HepG2 (cell line): Measurements from ENCODE around the gene COG8. TPM values are rescaled to one million over a fixed set of nuclear protein-coding genes. Genes with fewer than 3 reads are reported as not detected.

ENCODE experiments used
- ARID4A ChIP-seq: sonication (generic); formaldehyde crosslinking; IDR thresholded peaks from 2 replicates; pipeline ENCODE4 v1.5.0; 2020; ENCODE audit warnings: mild to moderate bottlenecking, missing genetic modification reagents, borderline replicate concordance
- ATF3 ChIP-seq: sonication (generic); formaldehyde crosslinking; IDR thresholded peaks from 2 replicates; pipeline ENCODE4 v1.4.0; 2020; ENCODE audit warnings: missing genetic modification reagents
- CENPBD1 ChIP-seq: sonication (generic); formaldehyde crosslinking; IDR thresholded peaks from 2 replicates; pipeline ENCODE4 v1.8.0; 2022; ENCODE audit warnings: missing genetic modification reagents, low read depth, mild to moderate bottlenecking, borderline replicate concordance
- MAFF ChIP-seq: IDR thresholded peaks from 2 replicates; pipeline ENCODE4 v1.6.1; 2011; ENCODE audit warnings: low read depth, low read length, improper control_type of control experiment
- MAX ChIP-seq: IDR thresholded peaks from 2 replicates; pipeline ENCODE4 v1.6.1; 2012; ENCODE audit warnings: inconsistent platforms
- NFRKB ChIP-seq: fragments of 450-650 bp; IDR thresholded peaks from 2 replicates; pipeline ENCODE4 v1.6.1; 2017
- NR2F6 ChIP-seq, 2 experiments: IDR thresholded peaks; 2 replicates each; pipeline ENCODE4 v1.6.1; 2016; ENCODE audit warnings: antibody characterized with exemption in 1 of 2, mild to moderate bottlenecking in 1 of 2
- PHF8 ChIP-seq: sonication (generic); formaldehyde crosslinking; IDR thresholded peaks from 2 replicates; pipeline ENCODE4 v1.5.0; 2020; ENCODE audit warnings: missing genetic modification reagents
- POGZ ChIP-seq: sonication (generic); formaldehyde crosslinking; IDR thresholded peaks from 2 replicates; pipeline ENCODE4 v1.4.0; 2020; ENCODE audit warnings: mild to moderate bottlenecking, missing genetic modification reagents
- RERE ChIP-seq: IDR thresholded peaks from 2 replicates; pipeline ENCODE4 v1.6.1; 2016; ENCODE audit warnings: low read depth, missing genetic modification reagents, missing compliant biosample characterization
- RFX3 ChIP-seq: IDR thresholded peaks from 2 replicates; pipeline ENCODE4 v1.6.1; 2016; ENCODE audit warnings: missing biosample characterization, missing genetic modification reagents
- RFX5 ChIP-seq: IDR thresholded peaks from 2 replicates; pipeline ENCODE4 v1.6.1; 2011; ENCODE audit warnings: low read depth, low read length, improper control_type of control experiment
- SAFB2 ChIP-seq: sonication (generic); formaldehyde crosslinking; IDR thresholded peaks from 2 replicates; pipeline ENCODE4 v1.5.1; 2020; ENCODE audit warnings: missing genetic modification reagents, low read depth, mild to moderate bottlenecking, borderline replicate concordance
- ZNF280B ChIP-seq: sonication (generic); formaldehyde crosslinking; IDR thresholded peaks from 2 replicates; pipeline ENCODE4 v1.5.0; 2020; ENCODE audit warnings: missing genetic modification reagents, mild to moderate bottlenecking, borderline replicate concordance
- ZNF660 ChIP-seq: sonication (generic); formaldehyde crosslinking; IDR thresholded peaks from 2 replicates; pipeline ENCODE4 v1.5.1; 2020; ENCODE audit warnings: mild to moderate bottlenecking, low read depth, missing genetic modification reagents, borderline replicate concordance
- ZNF891 ChIP-seq: sonication (generic); formaldehyde crosslinking; IDR thresholded peaks from 2 replicates; pipeline ENCODE4 v1.5.0; 2020; ENCODE audit warnings: mild to moderate bottlenecking, missing genetic modification reagents
- polyA plus RNA-seq, 8 experiments: library from polyadenylated mRNA; depleted of rRNA in 3 of 8; stranded (reverse) in 7 of 8; unstranded in 1 of 8; fragments of >200 nt; fragmentation: Illumina TruSeq in 4 of 8; extraction: Trizol in 4 of 8; gene quantifications; 2 replicates each; pipeline versions ENCODE4 v1.2.1 to v1.2.3, GENCODE V29; 2011 to 2016; ENCODE audit warnings: low read depth in 4 of 8, missing spikeins in 1 of 8, mixed read lengths in 1 of 8; ENCODE audit not compliant: insufficient read depth in 1 of 8
- total RNA-seq, 5 experiments: library from RNA; depleted of rRNA; stranded (reverse); fragments of >200 nt; fragmentation: Illumina TruSeq; extraction: Trizol; gene quantifications; 2 replicates each; pipeline ENCODE4 v1.2.3, GENCODE V29; 2016; ENCODE audit warnings: low read depth in 1 of 5

Gene COG8
- total and polyA plus RNA-seq, 2 of the 13 experiments (the other 11 are each of a cell fraction or from before 2014, with no cell fraction given) = 45.5 to 52.1 TPM

- TF ChIP-seq ARID4A (CRISPR knock-in tag) (peak; percentile 98), ZNF891 (peak; percentile 91), ATF3 (CRISPR knock-in tag) (peak; percentile 51; the same call in 1 of the 2 replicates), PHF8 (CRISPR knock-in tag) (peak; percentile 95), SAFB2 (peak; percentile 93), CENPBD1 (CRISPR knock-in tag) (0 out of 2 replicates have a peak, but pooled peaks have one; percentile 56), NFRKB (peak; percentile 85; the same call in 1 of the 2 replicates), RERE (peak; percentile 43; the same call in 1 of the 2 replicates), NR2F6 (IDR thresholded peaks at IDR 0.05) (0 out of 2 replicates have a peak, but pooled peaks have one; percentile 39), NR2F6 (CRISPR knock-in tag; IDR thresholded peaks at IDR 0.05) (no peak; the same call in 1 of the 2 replicates), POGZ (CRISPR knock-in tag) (peak; percentile 100), ZNF660 (CRISPR knock-in tag) (no peak), MAX (peak; percentile 95), ZNF280B (CRISPR knock-in tag) (peak; percentile 69), RFX3 (CRISPR knock-in tag) (no peak), MAFF (peak; percentile 15; the same call in 1 of the 2 replicates), RFX5 (0 out of 2 replicates have a peak, but pooled peaks have one; percentile 60)
These were observed at the start of gene COG8, which contains the start of gene NIP7 (continued) for GRCh38 chr16:69339289-69340094.
